ENCODE measurements around the gene APPBP2. TPM values are rescaled to one million over a fixed set of nuclear protein-coding genes. Genes with fewer than 3 reads are reported as not detected.

Gene APPBP2
- total RNA-seq, 1 experiment from 2014 or later: 32.5 TPM

GRCh38 chr17:60545465-60546191 is 19.6 kb upstream of the APPBP2 start:
- no TSS peak for BruUV-seq (replicated peaks)
- Histone ChIP-seq H3K27me3 (ENCODE audit: insufficient read depth, low read depth) (no peaks in the 10 kb centered on the region), H3K4me1 (replicated peaks; ENCODE audit: insufficient read depth) (no peaks in the 10 kb centered on the region), H3K36me3 (ENCODE audit: low read depth) (no peaks in the 10 kb centered on the region), H2AFZ (no peak overlapping the region), H3K4me3 (no peak overlapping the region), H4K20me1 (ENCODE audit: insufficient read depth) (no peaks in the 10 kb centered on the region), H3K4me2 (no peak overlapping the region), H3K9me2 (ENCODE audit: insufficient read depth) (no peaks in the 10 kb centered on the region), H3K79me2 (ENCODE audit: low read depth) (no peaks in the 10 kb centered on the region), H3K9me3 (ENCODE audit: insufficient read depth, low read depth) (no peaks in the 10 kb centered on the region), H3K27ac (no peak overlapping the region), H3F3A (ENCODE audit: insufficient read depth, low read depth) (no peaks in the 10 kb centered on the region)
- no peak for DNase-seq
- intact Hi-C loops (cut with micrococcal nuclease; ENCODE audit: unreplicated experiment): no loop called here
- no peak for TF ChIP-seq CTCF (conservative IDR thresholded peaks at IDR 0.05)
- no peak for TF ChIP-seq EZH2 (IDR thresholded peaks at IDR 0.05; ENCODE audit: low read depth)
- POLR2A ChIA-PET (ENCODE audit: unreplicated experiment): no interaction called here
- CTCF ChIA-PET: no interaction called here

GRCh38 chr17:60542071-60542470 is 16.0 kb upstream of the APPBP2 start:
- no TSS peak for BruUV-seq (replicated peaks)
- no peaks in the 10 kb centered on the region for H3K79me2 ChIP-seq (ENCODE audit: low read depth)
- no peaks in the 10 kb centered on the region for H3K9me2 ChIP-seq (ENCODE audit: insufficient read depth)
- ChIA-PET CTCF (no interaction called here), POLR2A (ENCODE audit: unreplicated experiment) (no interaction called here)
- H3K4me1 ChIP-seq (replicated peaks; ENCODE audit: insufficient read depth): no peaks in the 10 kb centered on the region
- no peak for DNase-seq
- H3K4me2 ChIP-seq: no peak overlapping the region
- H3F3A ChIP-seq (ENCODE audit: insufficient read depth, low read depth): no peaks in the 10 kb centered on the region
- no peak overlapping the region for H3K27ac ChIP-seq
- H3K9me3 ChIP-seq (ENCODE audit: insufficient read depth, low read depth): no peaks in the 10 kb centered on the region
- H2AFZ ChIP-seq: no peak overlapping the region
- no peak for TF ChIP-seq EZH2 (IDR thresholded peaks at IDR 0.05; ENCODE audit: low read depth)
- intact Hi-C loops (cut with micrococcal nuclease; ENCODE audit: unreplicated experiment): no loop called here
- no peak overlapping the region for H3K4me3 ChIP-seq
- H3K27me3 ChIP-seq (ENCODE audit: insufficient read depth, low read depth): no peaks in the 10 kb centered on the region
- no peaks in the 10 kb centered on the region for H4K20me1 ChIP-seq (ENCODE audit: insufficient read depth)
- H3K36me3 ChIP-seq (ENCODE audit: low read depth): no peaks in the 10 kb centered on the region

- H3K4me1 ChIP-seq (replicated peaks; ENCODE audit: insufficient read depth): no peaks in the 10 kb centered on the region
- intact Hi-C loops (cut with micrococcal nuclease; ENCODE audit: unreplicated experiment): no loop called here
- ChIA-PET POLR2A (ENCODE audit: unreplicated experiment) (no interaction called here), CTCF (interaction anchor here (0.6 kb wide), 1 partner anchor 87 kb away, joined by 3 read pairs; no protein-coding TSS in a partner anchor)
- no peak overlapping the region for H2AFZ ChIP-seq
- H3K27ac ChIP-seq: no peak overlapping the region
- TF ChIP-seq EZH2 (IDR thresholded peaks at IDR 0.05; ENCODE audit: low read depth): no peak
- H3K79me2 ChIP-seq (ENCODE audit: low read depth): no peaks in the 10 kb centered on the region
- no peaks in the 10 kb centered on the region for H3F3A ChIP-seq (ENCODE audit: insufficient read depth, low read depth)
- DNase-seq: no peak
- H4K20me1 ChIP-seq (ENCODE audit: insufficient read depth): no peaks in the 10 kb centered on the region
- H3K9me2 ChIP-seq (ENCODE audit: insufficient read depth): no peaks in the 10 kb centered on the region
- no peak overlapping the region for H3K4me3 ChIP-seq
- no TSS peak for BruUV-seq (replicated peaks)
- H3K36me3 ChIP-seq (ENCODE audit: low read depth): no peaks in the 10 kb centered on the region
- no peaks in the 10 kb centered on the region for H3K9me3 ChIP-seq (ENCODE audit: insufficient read depth, low read depth)
- no peaks in the 10 kb centered on the region for H3K27me3 ChIP-seq (ENCODE audit: insufficient read depth, low read depth)
- no peak overlapping the region for H3K4me2 ChIP-seq
Measured at GRCh38 chr17:60540460-60540859, 14.4 kb upstream of the APPBP2 start.

GRCh38 chr17:60539807-60540206 is 13.8 kb upstream of the APPBP2 start:
- H3K4me2 ChIP-seq: no peak overlapping the region
- no peaks in the 10 kb centered on the region for H4K20me1 ChIP-seq (ENCODE audit: insufficient read depth)
- intact Hi-C loops (cut with micrococcal nuclease; ENCODE audit: unreplicated experiment): no loop called here
- H3K36me3 ChIP-seq (ENCODE audit: low read depth): no peaks in the 10 kb centered on the region
- no peak for DNase-seq
- no peak for TF ChIP-seq EZH2 (IDR thresholded peaks at IDR 0.05; ENCODE audit: low read depth)
- no peak for TF ChIP-seq CTCF (conservative IDR thresholded peaks at IDR 0.05)
- H3K79me2 ChIP-seq (ENCODE audit: low read depth): no peaks in the 10 kb centered on the region
- ChIA-PET POLR2A (ENCODE audit: unreplicated experiment) (no interaction called here), CTCF (no interaction called here)
- no peak overlapping the region for H3K4me3 ChIP-seq
- H3K27ac ChIP-seq: no peak overlapping the region
- H2AFZ ChIP-seq: no peak overlapping the region
- no peaks in the 10 kb centered on the region for H3K9me2 ChIP-seq (ENCODE audit: insufficient read depth)
- no peaks in the 10 kb centered on the region for H3K9me3 ChIP-seq (ENCODE audit: insufficient read depth, low read depth)
- H3K27me3 ChIP-seq (ENCODE audit: insufficient read depth, low read depth): no peaks in the 10 kb centered on the region
- H3K4me1 ChIP-seq (replicated peaks; ENCODE audit: insufficient read depth): no peaks in the 10 kb centered on the region
- H3F3A ChIP-seq (ENCODE audit: insufficient read depth, low read depth): no peaks in the 10 kb centered on the region
- BruUV-seq (replicated peaks): no TSS peak

All from PC-9 (cell line).